IPS-18c (cell line): Measurements from ENCODE around the gene SFXN2.

Source experiments
- H3K4me3 ChIP-seq: 2 replicates; pipeline ENCODE4 v1.7.0; 2013; ENCODE audit warnings: low read depth, mild to moderate bottlenecking, low read length, moderate library complexity; ENCODE audit not compliant: insufficient read depth
- H3K9me3 ChIP-seq: one replicate; pipeline ENCODE4 v1.6.1; 2013; ENCODE audit warnings: mild to moderate bottlenecking, low read length, moderate library complexity; ENCODE audit not compliant: control insufficient read depth, insufficient read depth

SFXN2 gene

DNA sequence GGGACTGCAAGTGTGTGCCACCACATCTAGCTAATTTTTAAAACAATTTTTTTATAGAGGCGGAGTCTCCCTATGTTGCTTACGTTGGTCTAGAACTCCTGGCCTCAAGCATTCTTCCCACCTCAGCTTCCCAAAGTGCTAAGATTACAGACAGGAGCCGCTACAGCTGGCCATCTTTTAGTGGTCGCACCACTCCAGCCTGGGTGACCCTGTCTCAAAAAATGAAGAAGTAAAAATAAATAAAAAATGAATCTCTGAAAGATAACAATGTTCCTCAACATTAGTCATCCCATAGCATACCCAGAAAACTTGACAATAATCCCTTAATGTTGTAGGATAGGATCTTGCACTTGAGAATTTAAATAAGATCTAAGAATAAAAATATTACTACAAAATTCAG lies 47.5 kb downstream of the SFXN2 start:
- H3K4me3 ChIP-seq: no peak overlapping the region
- no peaks in the 10 kb centered on the region for H3K9me3 ChIP-seq

DNA sequence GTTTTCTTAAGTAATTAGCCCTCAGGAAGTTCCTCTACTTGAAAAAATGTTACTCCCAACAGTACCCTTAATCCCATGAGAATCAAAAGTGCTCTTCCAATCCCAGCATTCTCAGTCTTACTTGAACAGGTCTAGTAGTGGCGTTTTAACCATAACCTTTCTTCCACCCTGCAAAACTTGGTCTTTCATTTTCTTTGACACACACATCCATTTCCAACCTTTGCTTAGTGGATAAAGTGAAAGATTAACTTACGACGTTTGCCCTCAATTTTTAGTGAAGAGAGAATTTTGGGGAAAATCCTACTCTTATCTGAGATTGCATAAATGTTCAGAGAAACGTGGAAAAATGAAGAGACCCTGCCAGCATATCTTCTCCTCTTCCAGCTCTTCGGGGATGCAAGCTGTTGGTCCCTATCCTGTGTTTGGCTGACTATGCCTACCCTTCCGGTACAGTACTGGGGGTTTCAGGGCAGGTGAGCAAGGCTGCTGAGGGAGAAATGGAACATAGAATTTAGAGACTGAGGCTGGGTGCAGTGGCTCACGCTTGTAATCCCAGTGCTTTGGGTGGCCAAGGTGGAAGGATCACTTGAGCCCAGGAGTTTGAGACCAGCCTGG lies 48.1 kb downstream of the SFXN2 start:
- H3K9me3 ChIP-seq: no peaks in the 10 kb centered on the region
- no peak overlapping the region for H3K4me3 ChIP-seq

- Histone ChIP-seq H3K9me3 (no peaks in the 10 kb centered on the region), H3K4me3 (no peak overlapping the region)
These were observed 48.7 kb downstream of the SFXN2 start for GRCh38 chr10:102763037-102763607.

DNA sequence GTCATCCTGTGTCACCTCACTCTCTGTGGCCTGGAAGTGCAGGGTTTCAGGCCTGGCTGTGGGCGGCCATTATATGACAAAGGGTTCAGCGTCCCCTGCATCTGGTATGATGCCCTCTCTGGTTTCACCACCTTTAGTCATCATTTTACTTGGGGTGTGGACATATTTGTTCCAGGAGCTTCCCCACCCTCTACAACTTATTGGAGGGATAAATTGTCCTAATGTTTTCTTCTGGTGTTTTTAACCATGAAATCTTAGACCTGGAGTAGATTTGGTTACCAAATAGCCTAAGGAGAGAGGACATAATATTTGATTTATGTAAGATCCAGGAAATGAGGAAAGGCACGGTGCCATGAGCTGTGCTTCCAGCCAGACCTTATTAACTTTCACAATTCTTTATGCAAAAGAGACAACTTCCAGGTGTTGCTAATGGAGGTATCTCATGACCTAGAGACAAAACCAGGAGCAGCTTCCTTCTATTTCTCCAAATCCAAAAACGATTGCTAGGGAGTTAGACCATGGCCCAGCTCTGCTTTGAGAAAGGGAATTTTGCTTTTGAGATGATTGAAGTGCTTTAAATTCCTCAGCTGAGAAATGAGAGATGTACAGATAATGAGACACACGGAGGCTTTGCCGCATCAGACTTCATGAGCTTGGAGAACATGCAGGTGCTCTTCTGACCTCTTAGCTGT lies 50.2 kb downstream of the SFXN2 start:
- Histone ChIP-seq H3K9me3 (no peaks in the 10 kb centered on the region), H3K4me3 (no peak overlapping the region)

DNA sequence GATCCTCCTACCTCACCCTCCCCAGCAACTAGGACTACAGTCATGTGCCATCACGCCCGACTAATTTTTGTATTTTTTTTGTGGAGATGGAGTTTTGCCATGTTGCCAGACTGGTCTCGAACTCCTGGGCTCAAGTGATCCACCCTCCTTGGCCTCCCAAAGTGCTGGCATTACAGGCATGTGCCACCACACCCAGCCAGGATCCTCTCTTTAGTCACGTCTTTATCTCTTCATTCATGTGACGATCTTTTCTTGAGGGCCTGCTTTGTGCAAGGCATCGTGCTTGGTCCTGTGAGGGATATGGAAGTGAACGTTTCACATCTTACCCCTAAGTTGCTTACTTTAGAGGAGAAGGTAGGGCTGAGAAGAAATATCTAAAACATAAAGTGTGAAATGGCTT lies 50.9 kb downstream of the SFXN2 start:
- H3K4me3 ChIP-seq: no peak overlapping the region
- H3K9me3 ChIP-seq: no peaks in the 10 kb centered on the region

- Histone ChIP-seq H3K9me3 (no peaks in the 10 kb centered on the region), H3K4me3 (no peak overlapping the region)
These were observed 53.2 kb downstream of the SFXN2 start for GRCh38 chr10:102767428-102768160.

DNA sequence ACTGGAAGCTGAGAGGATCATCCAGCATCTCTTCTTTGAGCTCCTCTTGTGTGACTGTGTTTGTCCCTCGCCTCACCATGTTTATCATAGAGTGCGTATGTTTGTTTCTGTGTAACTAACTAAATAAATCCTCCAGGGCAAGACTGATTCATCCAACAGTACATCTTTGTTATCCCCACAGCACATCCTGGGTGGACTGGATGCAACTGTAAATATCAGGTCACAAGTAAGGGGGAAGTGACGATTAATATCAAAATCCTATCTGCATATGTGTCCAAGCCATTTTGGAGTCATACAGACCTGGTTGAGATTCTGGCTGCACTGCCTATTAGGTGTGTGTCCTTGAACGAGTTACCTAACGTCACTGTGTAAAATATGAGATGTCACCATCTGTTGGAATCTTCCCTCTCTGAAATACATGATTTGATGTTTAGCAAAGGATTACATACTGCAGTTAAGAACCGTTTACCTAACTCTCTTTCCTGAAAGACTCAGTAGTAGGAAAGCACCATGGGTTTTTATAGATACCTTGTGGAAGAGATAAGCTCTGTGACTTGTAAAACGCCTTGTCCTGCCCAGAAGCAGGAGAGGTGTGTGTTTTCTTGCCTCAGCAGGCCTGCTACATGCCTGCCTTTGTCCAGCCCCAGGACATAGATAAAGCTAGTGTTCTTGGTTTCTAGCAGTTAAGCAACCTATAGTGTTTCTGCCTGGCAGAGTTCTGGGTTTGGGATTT lies 55.1 kb downstream of the SFXN2 start:
- Histone ChIP-seq H3K9me3 (no peaks in the 10 kb centered on the region), H3K4me3 (no peak overlapping the region)

DNA sequence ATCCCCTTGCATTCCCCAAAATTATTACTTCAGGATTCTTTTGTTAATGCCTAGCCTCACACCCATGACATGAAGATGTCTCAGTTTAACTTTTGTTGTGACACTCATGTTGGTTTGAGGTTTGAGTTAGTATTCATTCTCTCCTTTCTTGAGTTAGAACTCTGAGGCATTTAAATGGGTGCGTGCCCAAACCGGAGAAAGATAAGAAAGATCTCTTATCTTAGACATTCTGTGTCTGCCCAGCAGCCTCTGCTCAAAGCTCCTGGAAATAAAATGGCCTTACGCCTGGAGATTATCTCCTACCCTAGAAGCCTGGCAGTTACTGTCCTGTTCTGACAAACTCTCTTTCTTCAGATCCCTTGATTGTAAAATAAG lies 55.7 kb downstream of the SFXN2 start:
- Histone ChIP-seq H3K9me3 (no peaks in the 10 kb centered on the region), H3K4me3 (no peak overlapping the region)

DNA sequence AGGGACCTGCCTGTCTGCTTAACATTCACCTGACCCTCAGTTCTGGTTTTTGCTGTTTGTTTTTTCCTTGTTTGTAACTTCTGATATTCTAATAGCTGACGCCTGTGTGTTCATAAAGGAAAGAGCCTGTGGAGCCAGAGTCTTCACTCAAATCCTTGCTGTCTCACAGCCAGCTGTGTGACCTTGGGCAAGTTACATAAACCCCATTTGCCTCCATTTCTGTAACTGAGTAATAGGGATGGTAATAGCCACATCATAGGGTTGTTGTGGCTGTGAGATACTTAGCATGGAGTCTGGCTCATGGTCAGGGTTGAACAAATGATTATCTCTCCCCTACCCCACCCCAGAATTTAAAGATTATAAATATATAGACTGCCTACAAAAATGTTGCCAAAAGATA lies 56.4 kb downstream of the SFXN2 start:
- Histone ChIP-seq H3K4me3 (no peak overlapping the region), H3K9me3 (no peaks in the 10 kb centered on the region)

DNA sequence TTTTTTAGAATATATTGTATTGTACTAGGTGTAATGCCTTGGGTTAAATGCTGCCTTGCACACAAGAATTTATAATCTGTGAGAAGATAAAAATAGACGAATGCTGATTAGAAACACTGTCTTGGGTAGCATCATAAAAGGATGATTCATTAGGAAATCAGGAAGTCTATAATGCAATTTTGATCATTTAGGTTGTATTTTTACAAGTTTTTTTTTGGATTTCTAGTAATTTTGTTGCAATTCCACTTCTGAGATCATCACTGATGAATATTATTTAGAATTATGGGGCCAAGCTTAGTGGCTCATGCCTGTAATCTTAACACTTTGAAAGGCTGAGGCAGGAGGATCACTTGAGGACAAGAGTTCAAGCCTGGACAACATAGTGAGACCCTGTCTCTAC lies 58.9 kb downstream of the SFXN2 start:
- no peaks in the 10 kb centered on the region for H3K9me3 ChIP-seq
- H3K4me3 ChIP-seq: no peak overlapping the region

DNA sequence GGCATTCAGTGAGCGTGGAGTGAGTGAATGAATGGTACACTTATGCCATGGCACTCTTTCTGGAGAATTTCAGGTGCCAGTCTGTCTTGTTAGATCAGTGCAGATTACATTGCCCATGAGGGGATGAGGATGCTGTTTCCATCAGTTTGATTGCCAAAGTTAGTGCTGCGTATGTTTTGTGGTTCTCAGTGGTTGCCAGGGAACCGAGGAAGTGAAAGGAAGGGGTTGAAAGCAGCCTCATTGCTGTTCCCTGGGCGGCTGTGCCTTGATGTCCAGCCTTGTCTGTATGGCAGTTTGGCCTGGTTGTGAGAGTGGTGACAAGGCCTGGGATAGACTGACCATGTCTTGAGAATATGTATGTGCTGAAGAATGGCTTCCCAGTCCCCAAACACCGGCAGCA lies 59.5 kb downstream of the SFXN2 start:
- Histone ChIP-seq H3K4me3 (no peak overlapping the region), H3K9me3 (no peaks in the 10 kb centered on the region)

DNA sequence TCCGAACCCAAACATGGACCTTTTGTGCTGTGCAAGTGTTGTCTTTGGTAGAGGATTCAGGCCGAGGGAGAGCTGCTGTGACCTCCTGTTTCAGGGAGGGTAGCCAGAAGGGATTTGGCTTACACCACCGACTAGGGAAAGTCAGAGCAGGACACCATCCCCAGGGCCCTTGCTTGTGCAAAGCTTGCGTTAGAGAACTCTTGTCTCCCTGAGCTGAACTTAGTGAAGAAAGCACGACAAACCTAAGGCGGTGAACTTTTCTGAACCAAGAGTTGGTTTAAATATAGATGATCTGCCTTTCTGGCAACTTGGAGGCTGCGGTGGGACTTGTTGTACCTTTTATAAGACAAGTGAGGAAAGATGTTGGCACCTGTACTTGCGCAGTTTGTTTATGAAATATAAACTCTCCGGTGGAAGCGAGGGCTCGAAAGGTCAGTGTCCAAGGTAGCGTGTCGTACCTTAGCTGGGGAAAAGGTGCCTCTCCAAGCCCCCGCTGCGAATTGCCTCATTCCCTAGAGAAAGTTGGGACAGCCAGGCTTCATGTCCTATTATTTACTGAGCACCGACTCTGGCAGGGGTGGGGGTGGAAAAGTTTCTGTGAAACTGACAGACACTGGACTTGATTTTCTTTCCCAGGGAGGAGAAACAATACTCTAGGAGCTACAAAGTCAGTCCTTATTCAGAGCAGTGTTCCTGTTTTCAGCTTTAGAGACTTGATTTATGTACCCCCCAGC lies 60.9 kb downstream of the SFXN2 start:
- Histone ChIP-seq H3K4me3 (0 out of 2 replicates have a peak overlapping the region, but pooled peaks have one; percentile 2), H3K9me3 (no peaks in the 10 kb centered on the region)

DNA sequence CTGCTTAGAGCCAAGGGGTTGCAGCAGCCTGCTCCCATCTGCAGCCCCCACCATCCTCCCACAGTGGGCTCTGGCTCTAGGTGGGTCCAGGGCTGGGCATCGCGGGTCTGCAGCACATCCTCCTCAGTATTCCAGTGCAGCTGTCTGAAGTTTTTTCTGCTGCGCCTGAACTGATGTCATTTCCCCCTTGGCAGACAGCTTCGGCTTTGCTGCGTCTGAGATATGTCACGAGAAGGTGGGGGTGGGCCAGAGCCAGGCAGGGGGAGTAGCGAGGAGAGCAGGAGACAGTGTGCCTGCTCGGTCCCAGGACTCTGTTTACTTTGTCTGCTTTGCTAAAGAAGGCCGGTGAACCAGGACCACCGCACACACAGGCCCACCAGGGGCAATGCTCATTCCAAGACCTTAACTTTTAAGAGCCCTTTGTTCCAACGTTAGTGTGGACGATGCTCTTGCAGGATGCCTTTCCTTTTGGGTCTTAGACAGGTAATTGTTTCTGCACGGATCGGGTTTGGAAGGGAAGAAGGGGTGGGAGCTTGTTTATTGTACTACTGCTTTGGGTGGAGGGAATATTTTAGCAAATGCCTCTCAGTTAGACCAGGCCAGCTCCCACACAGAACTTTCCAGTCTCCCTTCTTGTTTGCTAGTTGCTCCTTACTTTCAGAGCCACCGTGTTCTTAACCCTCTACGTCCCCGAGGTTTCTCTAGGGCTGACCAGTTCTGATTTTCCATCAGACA lies 61.7 kb downstream of the SFXN2 start:
- 0 out of 2 replicates have a peak overlapping the region, but pooled peaks have one; percentile 6 for H3K4me3 ChIP-seq

GRCh38 chr10:102776779-102777456 lies 62.5 kb downstream of the SFXN2 start:
- no peaks in the 10 kb centered on the region for H3K9me3 ChIP-seq
- H3K4me3 ChIP-seq: 0 out of 2 replicates have a peak overlapping the region, but pooled peaks have one; percentile 6

More for the DNA sequence above, 61.7 kb downstream of the SFXN2 start:
- no peaks in the 10 kb centered on the region for H3K9me3 ChIP-seq

GRCh38 chr10:102777711-102778453 lies 63.4 kb downstream of the SFXN2 start:
- Histone ChIP-seq H3K4me3 (no peak overlapping the region), H3K9me3 (no peaks in the 10 kb centered on the region)
